Measurements from ENCODE around the gene VAV3. TPM values are rescaled to one million over a fixed set of nuclear protein-coding genes. Genes with fewer than 3 reads are reported as not detected.

Gene VAV3
- total RNA-seq, 1 donor from 2014 or later, result 29.1 TPM

DNA sequence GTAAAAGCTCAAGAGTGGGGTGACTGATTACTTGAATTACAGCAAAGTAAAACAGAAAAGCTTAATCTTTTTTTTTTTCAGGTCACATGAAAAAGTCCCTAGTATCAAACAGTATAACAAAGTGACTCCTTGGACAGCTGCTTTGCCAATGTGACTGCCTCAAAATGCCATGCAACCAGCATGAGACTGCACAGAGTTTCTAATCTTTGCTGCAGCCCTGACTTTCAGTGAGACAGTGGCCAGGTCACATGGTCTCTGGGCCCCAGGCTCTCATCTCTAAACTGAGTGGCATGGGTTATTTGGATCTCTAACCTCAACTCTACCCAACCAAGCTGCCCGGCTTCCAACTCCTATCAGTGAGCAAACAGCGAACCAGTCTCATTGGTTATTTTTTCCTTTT is 169.0 kb downstream of the VAV3 start:
- DNase-seq (no peak), ATAC-seq (ENCODE audit: low read depth) (peak; percentile 68)
- peaks cover 6% of the 10 kb centered on the region for H3K9me3 Mint-ChIP-seq
- intact Hi-C loops (cut with micrococcal nuclease), result loop anchor here (1.0 kb wide), 5 partner anchors 7 to 139 kb away; no protein-coding TSS in a partner anchor
- H3K4me3 Mint-ChIP-seq, result peak overlapping the region; percentile 73
- no peaks in the 10 kb centered on the region for H3K27me3 Mint-ChIP-seq
- peak overlapping the region; percentile 90 for H3K27ac Mint-ChIP-seq
- peaks cover 80% of the 10 kb centered on the region for H3K4me1 Mint-ChIP-seq
- CTCF ChIA-PET, result interaction anchor here (1.3 to 3.2 kb wide), 4 partner anchors 10 to 329 kb away, joined by 3 to 17 read pairs (median 13); partner anchors contain the start of gene VAV3
- POLR2A ChIA-PET, result interaction anchor here (0.8 to 7.2 kb wide), 13 partner anchors 11 to 168 kb away, joined by 3 to 44 read pairs (median 4); partner anchors contain the start of gene VAV3
- H3K36me3 Mint-ChIP-seq (ENCODE audit: low read depth), result no peaks in the 10 kb centered on the region
- TF ChIP-seq CTCF (IDR thresholded peaks at IDR 0.05), result no peak

- peaks cover 78% of the 10 kb centered on the region for H3K4me1 Mint-ChIP-seq
- DNase-seq (no peak), ATAC-seq (ENCODE audit: low read depth) (peak; percentile 79)
- ChIA-PET CTCF (interaction anchor here (1.3 to 3.2 kb wide), 4 partner anchors 9 to 330 kb away, joined by 3 to 17 read pairs (median 13); partner anchors contain the start of gene VAV3), POLR2A (interaction anchor here (0.8 to 7.2 kb wide), 12 partner anchors 12 to 169 kb away, joined by 3 to 44 read pairs (median 4); partner anchors contain the start of gene VAV3)
- H3K36me3 Mint-ChIP-seq (ENCODE audit: low read depth), result no peaks in the 10 kb centered on the region
- H3K27ac Mint-ChIP-seq, result peak overlapping the region; percentile 90
- no peak for TF ChIP-seq CTCF (IDR thresholded peaks at IDR 0.05)
- intact Hi-C loops (cut with micrococcal nuclease), result loop anchor here (1.0 kb wide), 3 partner anchors 8 to 140 kb away; no protein-coding TSS in a partner anchor
- peaks cover 2% of the 10 kb centered on the region for H3K9me3 Mint-ChIP-seq
- H3K4me3 Mint-ChIP-seq, result peak overlapping the region; percentile 73
- no peaks in the 10 kb centered on the region for H3K27me3 Mint-ChIP-seq
These were observed 169.5 kb downstream of the VAV3 start for GRCh38 chr1:107795441-107795840.

- no peaks in the 10 kb centered on the region for H3K36me3 Mint-ChIP-seq (ENCODE audit: low read depth)
- DNase-seq (no peak), ATAC-seq (ENCODE audit: low read depth) (no peak)
- no peak for TF ChIP-seq CTCF (IDR thresholded peaks at IDR 0.05)
- H3K4me1 Mint-ChIP-seq, result peaks cover 79% of the 10 kb centered on the region
- H3K9me3 Mint-ChIP-seq, result no peaks in the 10 kb centered on the region
- POLR2A ChIA-PET, result interaction anchor here (0.9 to 7.2 kb wide), 6 partner anchors 9 to 170 kb away, joined by 3 to 44 read pairs (median 4); partner anchors contain the start of gene VAV3
- intact Hi-C loops (cut with micrococcal nuclease), result no loop called here
- no peak overlapping the region for H3K4me3 Mint-ChIP-seq
- CTCF ChIA-PET, result interaction anchor here (1.0 to 3.2 kb wide), 5 partner anchors 12 to 331 kb away, joined by 4 to 17 read pairs (median 15); partner anchors contain the start of gene VAV3
- peak overlapping the region; percentile 90 for H3K27ac Mint-ChIP-seq
- H3K27me3 Mint-ChIP-seq, result no peaks in the 10 kb centered on the region
These were observed 170.4 kb downstream of the VAV3 start for GRCh38 chr1:107794571-107794970.

- Mint-ChIP-seq H3K4me3 (no peak overlapping the region), H3K9me3 (no peaks in the 10 kb centered on the region), H3K4me1 (peaks cover 79% of the 10 kb centered on the region), H3K36me3 (ENCODE audit: low read depth) (no peaks in the 10 kb centered on the region), H3K27me3 (no peaks in the 10 kb centered on the region), H3K27ac (peak overlapping the region; percentile 90)
- POLR2A ChIA-PET, result interaction anchor here (0.8 to 7.2 kb wide), 5 partner anchors 9 to 170 kb away, joined by 3 to 44 read pairs (median 3); partner anchors contain the start of gene VAV3
- intact Hi-C loops (cut with micrococcal nuclease), result no loop called here
- TF ChIP-seq CTCF (IDR thresholded peaks at IDR 0.05), result no peak
- CTCF ChIA-PET, result interaction anchor here (0.8 to 3.2 kb wide), 6 partner anchors 11 to 331 kb away, joined by 3 to 17 read pairs (median 10); partner anchors contain the start of gene VAV3
- DNase-seq, result no peak
- ATAC-seq (ENCODE audit: low read depth), result no peak
These were observed 171.0 kb downstream of the VAV3 start for GRCh38 chr1:107793896-107794453.

GRCh38 chr1:107791348-107791747 is 173.6 kb downstream of the VAV3 start:
- no peak overlapping the region for H3K4me3 Mint-ChIP-seq
- no peak for DNase-seq
- no peaks in the 10 kb centered on the region for H3K9me3 Mint-ChIP-seq
- ATAC-seq (ENCODE audit: low read depth), result no peak
- peaks cover 89% of the 10 kb centered on the region for H3K4me1 Mint-ChIP-seq
- H3K27me3 Mint-ChIP-seq, result no peaks in the 10 kb centered on the region
- no peak overlapping the region for H3K27ac Mint-ChIP-seq
- intact Hi-C loops (cut with micrococcal nuclease), result no loop called here
- TF ChIP-seq CTCF (IDR thresholded peaks at IDR 0.05), result no peak
- ChIA-PET POLR2A (interaction anchor here (0.7 to 1.3 kb wide), 4 partner anchors 76 to 335 kb away, joined by 3 to 7 read pairs (median 4); no protein-coding TSS in a partner anchor), CTCF (interaction anchor here (0.7 to 2.9 kb wide), 3 partner anchors 9 to 174 kb away, joined by 3 to 16 read pairs (median 3); partner anchors contain the start of gene VAV3)
- H3K36me3 Mint-ChIP-seq (ENCODE audit: low read depth), result no peaks in the 10 kb centered on the region

Data from activated B cell treated with CpG ODN at 0.5 μM for 24 hours (primary cell).